ENCODE data around the gene GKAP1.
"Not testable (repeated sequence)": the region's sequence is repeated elsewhere in the genome, so short reads cannot be mapped to it uniquely, and the experiment has no call there.

Gene GKAP1

DNA sequence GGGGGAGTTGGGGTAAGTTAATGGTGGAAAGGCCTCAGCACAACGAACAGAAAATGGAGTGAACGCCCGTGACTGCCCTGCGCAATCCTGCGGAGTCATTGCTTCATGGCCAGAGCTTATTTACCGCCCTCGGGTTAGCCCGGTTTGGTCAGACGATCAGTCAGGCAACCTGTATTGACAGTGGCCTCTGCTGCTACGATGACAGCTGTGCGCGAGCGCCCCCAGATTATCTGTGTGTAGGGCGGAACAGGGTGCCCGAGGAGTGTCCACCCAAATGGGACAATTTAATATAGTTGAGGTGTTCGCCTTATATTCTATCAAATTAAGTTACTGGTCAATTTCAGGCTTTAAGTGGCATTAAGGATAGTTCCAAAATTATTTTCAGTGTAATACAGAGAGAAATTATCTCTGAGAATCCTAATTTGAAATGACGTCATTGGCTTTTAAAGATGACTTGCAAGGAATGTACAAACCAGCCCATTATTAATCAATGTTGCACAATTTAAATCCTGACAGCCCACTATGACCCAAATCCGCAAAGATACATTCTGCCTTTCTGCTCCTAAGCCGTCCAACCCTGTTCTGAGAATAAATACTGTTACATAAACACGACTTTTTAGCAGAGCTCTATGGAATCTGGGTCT lies 108.9 kb downstream of the GKAP1 start:
- Mint-ChIP-seq H3K27me3 (ENCODE audit: low read depth) (no peaks in the 10 kb centered on the region), H3K9me3 (no peaks in the 10 kb centered on the region), H3K27ac (peak overlapping the region; percentile 97), H3K4me3 (peak overlapping the region; percentile 86), H3K4me1 (ENCODE audit: low read depth) (peaks cover 27% of the 10 kb centered on the region), H3K36me3 (ENCODE audit: low read depth) (peaks cover 14% of the 10 kb centered on the region)

- Mint-ChIP-seq H3K27ac (peak within 1 kb of the TSS; percentile 97), H3K4me1 (ENCODE audit: low read depth) (peaks cover 29% of the 10 kb centered on the region), H3K36me3 (ENCODE audit: low read depth) (peaks cover 14% of the 10 kb centered on the region), H3K9me3 (no peaks in the 10 kb centered on the region), H3K27me3 (ENCODE audit: low read depth) (no peaks in the 10 kb centered on the region), H3K4me3 (peak within 1 kb of the TSS; percentile 86)
These were observed 109.6 kb downstream of the GKAP1 start, which contains the start of gene UBQLN1 for GRCh38 chr9:83707768-83708514. UBQLN1 (minus strand) TSS chr9:83707958; CDS start chr9:83707679, 279 bp downstream.

DNA sequence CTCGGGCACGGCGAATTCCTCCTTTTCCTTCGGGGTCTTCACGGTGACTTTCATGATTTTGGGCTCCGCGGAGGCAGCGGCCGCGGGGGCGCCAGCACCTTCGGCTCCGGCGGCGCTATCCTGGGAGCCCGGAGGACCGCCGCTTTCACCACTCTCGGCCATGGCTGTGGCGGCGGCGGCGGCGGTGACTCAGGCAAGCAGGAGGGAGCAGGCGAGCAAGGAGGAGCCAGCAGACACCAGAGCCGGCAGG lies 110.1 kb downstream of the GKAP1 start:
- Mint-ChIP-seq H3K4me1 (ENCODE audit: low read depth) (peaks cover 31% of the 10 kb centered on the region), H3K27ac (peak overlapping the region; percentile 97), H3K36me3 (ENCODE audit: low read depth) (peaks cover 14% of the 10 kb centered on the region), H3K27me3 (ENCODE audit: low read depth) (no peaks in the 10 kb centered on the region), H3K4me3 (peak overlapping the region; percentile 86), H3K9me3 (no peaks in the 10 kb centered on the region)

GRCh38 chr9:83706676-83707517 lies 110.7 kb downstream of the GKAP1 start:
- Mint-ChIP-seq H3K4me3 (peak overlapping the region; percentile 86), H3K27me3 (ENCODE audit: low read depth) (no peaks in the 10 kb centered on the region), H3K9me3 (no peaks in the 10 kb centered on the region), H3K36me3 (ENCODE audit: low read depth) (peaks cover 14% of the 10 kb centered on the region), H3K27ac (peak overlapping the region; percentile 97), H3K4me1 (ENCODE audit: low read depth) (peaks cover 32% of the 10 kb centered on the region)

DNA sequence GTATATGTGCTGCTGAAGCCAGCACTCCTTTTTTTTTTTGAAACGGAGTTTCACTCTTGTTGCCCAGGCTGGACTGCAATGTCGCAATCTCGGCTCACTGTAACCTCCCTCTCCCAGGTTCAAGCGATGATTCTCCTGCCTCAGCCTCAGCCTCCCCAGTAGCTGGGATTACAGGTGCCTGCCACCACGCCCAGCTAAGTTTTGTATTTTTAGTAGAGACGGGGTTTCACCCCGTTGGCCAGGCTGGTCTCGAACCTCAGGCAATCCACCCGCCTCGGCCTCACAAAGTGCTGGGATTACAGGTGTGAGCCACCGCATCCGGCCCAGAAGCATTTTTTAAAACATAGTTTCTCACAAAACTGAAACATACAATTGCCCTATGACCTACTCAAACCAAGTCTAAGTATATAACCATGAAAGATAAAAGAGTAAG lies 112.3 kb downstream of the GKAP1 start:
- Mint-ChIP-seq H3K4me3 (peak overlapping the region; percentile 86), H3K27ac (peak overlapping the region; percentile 67), H3K36me3 (ENCODE audit: low read depth) (peaks cover 14% of the 10 kb centered on the region), H3K4me1 (ENCODE audit: low read depth) (peaks cover 43% of the 10 kb centered on the region)
- not testable (repeated sequence) for H3K9me3 Mint-ChIP-seq; H3K27me3 Mint-ChIP-seq (ENCODE audit: low read depth)

DNA sequence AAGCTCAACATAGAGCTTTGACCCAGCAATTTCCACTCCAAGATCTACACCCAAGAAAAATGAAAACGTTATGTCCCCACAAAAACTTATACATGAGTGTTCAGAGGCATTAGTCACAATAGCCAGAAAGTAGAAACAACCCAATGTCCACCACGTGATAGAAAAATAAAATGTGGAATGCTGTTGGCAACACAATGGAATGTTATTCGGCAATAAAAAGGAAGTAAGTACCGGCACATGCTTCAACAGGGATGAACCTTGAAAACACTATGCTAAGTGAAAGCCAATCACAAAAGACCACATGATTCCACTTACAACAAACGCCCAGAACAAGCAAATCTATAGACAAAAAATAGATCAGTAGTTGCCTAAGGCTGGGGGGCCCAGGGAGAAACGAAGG lies 115.8 kb downstream of the GKAP1 start:
- Mint-ChIP-seq H3K27ac (no peak overlapping the region), H3K4me3 (no peak overlapping the region), H3K9me3 (no peaks in the 10 kb centered on the region), H3K27me3 (ENCODE audit: low read depth) (no peaks in the 10 kb centered on the region), H3K4me1 (ENCODE audit: low read depth) (peaks cover 51% of the 10 kb centered on the region), H3K36me3 (ENCODE audit: low read depth) (peaks cover 13% of the 10 kb centered on the region)

DNA sequence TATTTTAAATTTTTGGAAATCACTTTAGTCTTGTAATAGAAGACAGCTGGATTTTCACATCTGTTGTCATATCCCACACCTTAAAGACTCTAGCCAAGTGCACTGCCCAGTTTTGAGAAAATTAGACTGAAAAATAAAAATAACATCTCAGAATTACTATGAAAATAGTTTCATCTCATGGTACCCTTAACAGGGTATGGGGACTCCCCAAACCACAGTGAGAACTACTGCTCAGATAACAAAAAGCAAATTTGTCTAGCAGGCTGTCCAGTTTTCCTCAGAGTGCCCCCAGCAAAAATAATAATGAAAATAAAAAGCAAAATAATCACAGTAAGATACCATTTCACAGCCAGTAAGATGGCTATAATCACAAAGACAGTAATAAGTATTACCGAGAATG lies 116.3 kb downstream of the GKAP1 start:
- peaks cover 10% of the 10 kb centered on the region for H3K36me3 Mint-ChIP-seq (ENCODE audit: low read depth)
- no peaks in the 10 kb centered on the region for H3K27me3 Mint-ChIP-seq (ENCODE audit: low read depth)
- no peak overlapping the region for H3K27ac Mint-ChIP-seq
- no peak overlapping the region for H3K4me3 Mint-ChIP-seq
- no peaks in the 10 kb centered on the region for H3K9me3 Mint-ChIP-seq
- H3K4me1 Mint-ChIP-seq (ENCODE audit: low read depth), result peaks cover 47% of the 10 kb centered on the region

DNA sequence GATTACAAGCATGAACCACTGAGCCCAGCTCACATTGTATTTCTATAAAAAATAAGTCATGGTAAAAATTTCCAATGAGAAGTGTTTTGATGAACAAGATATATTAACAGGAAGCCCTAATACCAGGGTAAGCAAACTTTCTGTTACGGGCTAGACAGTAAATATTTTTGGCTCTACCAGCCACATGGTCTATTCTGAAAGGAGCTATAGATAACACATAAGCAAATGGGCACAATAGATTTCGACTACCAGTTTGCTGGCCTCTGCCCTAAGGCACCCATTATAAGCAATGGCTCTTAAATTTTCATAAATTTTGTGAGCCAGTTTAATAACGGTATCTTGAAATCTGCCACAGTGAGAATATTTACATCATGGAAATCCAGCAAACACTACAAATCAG lies 118.0 kb downstream of the GKAP1 start:
- Mint-ChIP-seq H3K36me3 (ENCODE audit: low read depth) (no peaks in the 10 kb centered on the region), H3K9me3 (no peaks in the 10 kb centered on the region), H3K27me3 (ENCODE audit: low read depth) (no peaks in the 10 kb centered on the region), H3K27ac (no peak overlapping the region), H3K4me1 (ENCODE audit: low read depth) (peaks cover 37% of the 10 kb centered on the region), H3K4me3 (no peak overlapping the region)

GRCh38 chr9:83698976-83699585 lies 118.5 kb downstream of the GKAP1 start:
- H3K4me3 Mint-ChIP-seq, result no peak overlapping the region
- no peaks in the 10 kb centered on the region for H3K36me3 Mint-ChIP-seq (ENCODE audit: low read depth)
- H3K4me1 Mint-ChIP-seq (ENCODE audit: low read depth), result peaks cover 40% of the 10 kb centered on the region
- no peak overlapping the region for H3K27ac Mint-ChIP-seq
- H3K27me3 Mint-ChIP-seq (ENCODE audit: low read depth), result no peaks in the 10 kb centered on the region
- no peaks in the 10 kb centered on the region for H3K9me3 Mint-ChIP-seq

DNA sequence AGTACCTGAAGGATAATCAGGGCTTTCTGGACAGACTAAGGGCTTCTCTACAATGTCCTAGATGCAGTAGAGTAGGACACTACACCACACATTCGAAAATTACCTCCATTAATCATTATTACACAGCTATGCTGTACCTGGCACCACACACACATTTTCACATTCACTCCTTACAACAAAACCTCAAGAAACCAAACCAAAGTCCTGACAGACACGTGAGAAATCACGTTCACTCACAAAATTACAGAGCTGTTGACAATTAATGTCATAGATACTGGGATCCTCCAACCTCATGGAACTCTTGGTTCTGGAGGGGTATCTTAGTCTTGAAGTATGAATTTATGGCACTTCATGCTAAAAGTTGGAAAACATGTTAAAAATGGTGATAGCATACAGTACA lies 126.1 kb downstream of the GKAP1 start:
- Mint-ChIP-seq H3K27ac (no peak overlapping the region), H3K36me3 (ENCODE audit: low read depth) (peaks cover 7% of the 10 kb centered on the region), H3K9me3 (no peaks in the 10 kb centered on the region), H3K4me3 (no peak overlapping the region), H3K4me1 (ENCODE audit: low read depth) (peaks cover 44% of the 10 kb centered on the region), H3K27me3 (ENCODE audit: low read depth) (no peaks in the 10 kb centered on the region)

Data from T-helper 1 cell treated with Interleukin-12 subunit alpha and Interleukin-12 subunit beta and Interleukin-4 antibody, amounts not matched to agents 30 μg/mL and 1 μg/mL, for 36 hours (primary cell).